Ascending aorta (tissue), 2 donors: ENCODE measurements around the gene XRCC6. TPM values are rescaled to one million over a fixed set of nuclear protein-coding genes. Genes with fewer than 3 reads are reported as not detected.
A peak's percentile ranks its signal among the peaks of the same experiment; 100 is the strongest.

ENCODE experiments used
- DNase-seq, 2 donors: peaks; one replicate each; pipeline ENCODE4 v3.0.0-alpha.2; 2019; ENCODE audit warnings: low spot score in 2 of 2
- H3K27ac ChIP-seq, 2 donors: fragments of 200-600 bp; sonication (generic); one replicate each; pipeline ENCODE4 v1.5.1; 2016 to 2017; ENCODE audit warnings: mild to moderate bottlenecking in 1 of 2
- H3K27me3 ChIP-seq: fragments of 200-600 bp; sonication (generic); one replicate; pipeline ENCODE4 v1.5.1; 2017
- H3K36me3 ChIP-seq, 2 donors: fragments of 200-600 bp; sonication (generic); one replicate each; pipeline ENCODE4 v1.5.1; 2016
- H3K4me1 ChIP-seq, 2 donors: fragments of 200-600 bp; sonication (generic); one replicate each; pipeline ENCODE4 v1.5.1; 2016 to 2017; ENCODE audit warnings: mild to moderate bottlenecking in 1 of 2
- H3K4me3 ChIP-seq, 2 donors: fragments of 200-600 bp; sonication (generic); one replicate each; pipeline ENCODE4 v1.5.1; 2016 to 2017; ENCODE audit warnings: mild to moderate bottlenecking in 1 of 2
- H3K9me3 ChIP-seq, 2 donors: fragments of 200-600 bp; sonication (generic); one replicate each; pipeline ENCODE4 v1.5.1; 2016
- intact Hi-C: fragments of 100-400 bp; cut with DNase I; formaldehyde crosslinking; loops from one replicate; pipeline ENCODE4 v1.15.1; 2023
- total RNA-seq: library from RNA; depleted of rRNA; stranded (reverse); fragments of >200 nt; gene quantifications from one replicate; pipeline ENCODE4 v1.1.0, GENCODE V29; 2016
- TF ChIP-seq, protein P1 (sequence below), 3 experiments: fragments of 200-600 bp in 2 of 3; fragments of 450-650 bp in 1 of 3; sonication (generic) in 2 of 3; IDR thresholded peaks; one replicate each; pipeline ENCODE4 v1.5.1; 2016 to 2019; ENCODE audit warnings: antibody characterized with exemption in 3 of 3, mild to moderate bottlenecking in 1 of 3, moderate library complexity in 1 of 3

XRCC6 gene
- total RNA-seq, 1 donor from 2014 or later = 89.7 TPM

DNA sequence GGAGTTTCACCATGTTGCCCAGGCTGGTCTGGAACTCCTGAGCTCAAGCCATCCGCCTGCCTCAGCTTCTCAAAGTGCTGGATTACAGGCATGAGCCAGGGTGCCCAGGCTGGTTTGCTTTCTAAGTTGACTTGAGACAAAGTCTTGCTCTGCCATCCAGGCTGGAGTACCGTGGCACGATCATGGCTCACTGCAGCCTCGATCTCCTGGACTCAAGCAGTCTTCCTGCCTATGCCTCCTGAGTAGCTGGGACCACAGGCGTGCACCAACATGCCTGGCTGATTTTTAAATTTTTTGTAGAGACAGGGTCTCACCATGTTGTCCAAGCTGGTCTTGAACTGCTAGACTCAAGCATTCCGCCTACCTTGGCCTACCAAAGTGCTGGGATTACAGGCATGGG lies 36.6 kb downstream of the XRCC6 start:
- TF ChIP-seq, protein P1, sequence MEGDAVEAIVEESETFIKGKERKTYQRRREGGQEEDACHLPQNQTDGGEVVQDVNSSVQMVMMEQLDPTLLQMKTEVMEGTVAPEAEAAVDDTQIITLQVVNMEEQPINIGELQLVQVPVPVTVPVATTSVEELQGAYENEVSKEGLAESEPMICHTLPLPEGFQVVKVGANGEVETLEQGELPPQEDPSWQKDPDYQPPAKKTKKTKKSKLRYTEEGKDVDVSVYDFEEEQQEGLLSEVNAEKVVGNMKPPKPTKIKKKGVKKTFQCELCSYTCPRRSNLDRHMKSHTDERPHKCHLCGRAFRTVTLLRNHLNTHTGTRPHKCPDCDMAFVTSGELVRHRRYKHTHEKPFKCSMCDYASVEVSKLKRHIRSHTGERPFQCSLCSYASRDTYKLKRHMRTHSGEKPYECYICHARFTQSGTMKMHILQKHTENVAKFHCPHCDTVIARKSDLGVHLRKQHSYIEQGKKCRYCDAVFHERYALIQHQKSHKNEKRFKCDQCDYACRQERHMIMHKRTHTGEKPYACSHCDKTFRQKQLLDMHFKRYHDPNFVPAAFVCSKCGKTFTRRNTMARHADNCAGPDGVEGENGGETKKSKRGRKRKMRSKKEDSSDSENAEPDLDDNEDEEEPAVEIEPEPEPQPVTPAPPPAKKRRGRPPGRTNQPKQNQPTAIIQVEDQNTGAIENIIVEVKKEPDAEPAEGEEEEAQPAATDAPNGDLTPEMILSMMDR (IDR thresholded peaks at IDR 0.05) = no peak
- Histone ChIP-seq H3K4me3 (no peak overlapping the region), H3K27me3 (no peaks in the 10 kb centered on the region), H3K9me3 (no peaks in the 10 kb centered on the region), H3K27ac (no peak overlapping the region), H3K4me1 (no peaks in the 10 kb centered on the region), H3K36me3 (peaks cover 95 to 100% of the 10 kb centered on the region in 2 donors)
- intact Hi-C loops = no loop called here
- no peak for DNase-seq

- no peaks in the 10 kb centered on the region for H3K9me3 ChIP-seq
- TF ChIP-seq, protein P1 (IDR thresholded peaks at IDR 0.05) = no peak
- H3K27me3 ChIP-seq = no peaks in the 10 kb centered on the region
- H3K27ac ChIP-seq = no peak overlapping the region
- H3K4me3 ChIP-seq = no peak overlapping the region
- H3K4me1 ChIP-seq = no peaks in the 10 kb centered on the region
- intact Hi-C loops = no loop called here
- peaks cover 92 to 100% of the 10 kb centered on the region in 2 donors for H3K36me3 ChIP-seq
- no peak for DNase-seq
These were observed 37.8 kb downstream of the XRCC6 start for GRCh38 chr22:41658869-41659268.

DNA sequence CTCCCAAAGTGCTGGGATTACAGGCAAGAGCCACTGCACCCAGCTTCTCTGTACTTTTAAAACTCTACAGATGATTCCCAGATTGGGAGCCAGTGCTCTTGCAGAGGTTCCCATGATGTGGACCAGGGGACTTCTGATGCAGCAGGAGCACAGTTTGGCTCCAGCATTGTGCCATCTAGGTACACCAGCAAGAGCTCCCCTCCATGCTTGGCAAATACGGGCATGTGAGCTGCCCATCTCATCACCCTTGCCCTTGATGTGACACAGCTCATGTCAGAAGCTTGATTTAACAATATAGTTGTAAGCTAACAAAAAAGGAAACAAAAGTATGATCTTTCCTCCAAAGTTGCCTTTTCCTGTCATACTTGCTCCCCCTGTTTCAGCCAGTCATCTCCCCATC lies 38.8 kb downstream of the XRCC6 start:
- no peak for DNase-seq
- no peak overlapping the region for H3K4me3 ChIP-seq
- no peak overlapping the region for H3K27ac ChIP-seq
- peaks cover 83 to 98% of the 10 kb centered on the region in 2 donors for H3K36me3 ChIP-seq
- H3K27me3 ChIP-seq = no peaks in the 10 kb centered on the region
- TF ChIP-seq, protein P1 (IDR thresholded peaks at IDR 0.05) = no peak
- H3K9me3 ChIP-seq = no peaks in the 10 kb centered on the region
- intact Hi-C loops = no loop called here
- no peaks in the 10 kb centered on the region for H3K4me1 ChIP-seq

DNA sequence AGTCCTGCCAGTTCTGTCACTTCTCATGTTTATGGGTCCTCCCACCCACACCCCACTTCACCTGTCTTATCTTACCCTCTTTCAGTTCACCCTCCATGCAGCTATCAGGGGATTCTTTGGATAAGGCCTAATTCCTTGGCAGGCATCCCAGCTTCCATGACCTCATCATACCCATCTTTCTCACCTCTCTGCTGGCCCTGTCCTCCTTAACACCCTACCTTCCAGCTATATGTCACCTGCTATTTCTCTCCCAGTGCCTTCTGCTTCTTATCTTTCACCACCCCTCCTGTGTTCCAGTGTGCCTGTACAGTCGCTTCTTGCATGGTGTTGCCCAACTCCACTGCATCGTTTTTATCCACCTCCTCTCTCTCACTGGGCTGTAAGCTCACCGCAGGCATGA lies 39.3 kb downstream of the XRCC6 start:
- no peak for DNase-seq
- intact Hi-C loops = no loop called here
- H3K36me3 ChIP-seq = peaks cover 80 to 93% of the 10 kb centered on the region in 2 donors
- no peak overlapping the region for H3K27ac ChIP-seq
- no peaks in the 10 kb centered on the region for H3K9me3 ChIP-seq
- TF ChIP-seq, protein P1 (IDR thresholded peaks at IDR 0.05) = no peak
- no peak overlapping the region for H3K4me3 ChIP-seq
- no peaks in the 10 kb centered on the region for H3K27me3 ChIP-seq
- H3K4me1 ChIP-seq = no peaks in the 10 kb centered on the region

DNA sequence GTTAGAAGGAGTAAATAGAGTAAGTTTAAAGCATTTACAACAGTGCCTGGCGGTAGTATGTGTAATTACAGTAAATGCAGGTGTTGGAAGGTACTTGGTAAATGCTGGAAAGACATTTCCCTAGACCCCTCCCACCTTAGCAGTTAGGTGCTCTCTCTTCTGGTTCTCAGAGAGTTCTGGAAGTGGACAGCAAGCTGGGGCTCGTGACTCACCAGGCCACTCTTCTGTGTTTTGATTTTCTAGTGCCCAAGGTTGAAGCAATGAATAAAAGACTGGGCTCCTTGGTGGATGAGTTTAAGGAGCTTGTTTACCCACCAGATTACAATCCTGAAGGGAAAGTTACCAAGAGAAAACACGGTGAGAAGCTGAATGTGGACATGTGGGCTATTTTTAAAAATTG lies 40.0 kb downstream of the XRCC6 start:
- H3K27me3 ChIP-seq = no peaks in the 10 kb centered on the region

More for the DNA sequence above, 40.0 kb downstream of the XRCC6 start:
- Histone ChIP-seq H3K4me1 (no peaks in the 10 kb centered on the region), H3K9me3 (no peaks in the 10 kb centered on the region), H3K27ac (peak overlapping the region in 1 of 2 donors; percentile 16), H3K36me3 (peaks cover 73 to 86% of the 10 kb centered on the region in 2 donors), H3K4me3 (no peak overlapping the region)
- TF ChIP-seq, protein P1 (IDR thresholded peaks at IDR 0.05) = no peak
- no peak for DNase-seq
- intact Hi-C loops = no loop called here
